CD8-positive, alpha-beta memory T cell (primary cell): ENCODE results near the gene GATA3. TPM values are rescaled to one million over a fixed set of nuclear protein-coding genes. Genes with fewer than 3 reads are reported as not detected.

Source experiments
- CTCF ChIA-PET: fragments of 350-600 bp; sonication (Branson Sonifier 250); formaldehyde crosslinking; loops from one replicate; lab custom pipeline; 2021; ENCODE audit warnings: antibody characterized with exemption; lab: Charles Lee
- POLR2A ChIA-PET: fragments of 350-600 bp; sonication (Branson Sonifier 250); formaldehyde crosslinking; loops from one replicate; lab custom pipeline; 2021; ENCODE audit warnings: antibody characterized with exemption; lab: Charles Lee
- DNase-seq, 5 donors: peaks; one replicate each; pipeline versions ENCODE4 v3.0.0 to v3.0.0-alpha.2; 2020 to 2022; ENCODE audit warnings: mixed read lengths in 1 of 5
- H3K27ac ChIP-seq: one replicate; pipeline ENCODE4 v1.7.0; 2013; ENCODE audit warnings: low read depth, mild to moderate bottlenecking, low read length, moderate library complexity
- H3K27me3 ChIP-seq: 2 replicates; pipeline ENCODE4 v1.7.0; 2013; ENCODE audit warnings: low read length, mild to moderate bottlenecking; ENCODE audit not compliant: insufficient read depth, poor library complexity, severe bottlenecking
- H3K36me3 ChIP-seq: 2 replicates; pipeline ENCODE4 v1.7.0; 2013; ENCODE audit warnings: mild to moderate bottlenecking, low read length, moderate library complexity; ENCODE audit not compliant: insufficient read depth
- H3K4me1 ChIP-seq: 2 replicates; pipeline ENCODE4 v1.7.0; 2013; ENCODE audit warnings: mild to moderate bottlenecking, low read length, moderate library complexity; ENCODE audit not compliant: insufficient read depth
- H3K4me3 ChIP-seq: 2 replicates; pipeline ENCODE4 v1.7.0; 2013; ENCODE audit warnings: mild to moderate bottlenecking, low read length
- H3K9me3 ChIP-seq: 2 replicates; pipeline ENCODE4 v1.7.0; 2013; ENCODE audit warnings: mild to moderate bottlenecking, low read length
- H3K27ac Mint-ChIP-seq, 8 donors: one replicate each; pipeline ENCODE4 v1.8.0; 2020 to 2021; ENCODE audit warnings: mixed read lengths in 8 of 8, mild to moderate bottlenecking in 6 of 8, inconsistent platforms in 3 of 8, moderate library complexity in 3 of 8
- H3K27me3 Mint-ChIP-seq, 2 donors: one replicate each; pipeline ENCODE4 v1.8.0; 2020 to 2021; ENCODE audit warnings: mixed read lengths in 2 of 2, mild to moderate bottlenecking in 1 of 2, moderate library complexity in 1 of 2
- H3K36me3 Mint-ChIP-seq, 3 donors: one replicate each; pipeline ENCODE4 v1.8.0; 2020 to 2021; ENCODE audit warnings: mixed read lengths in 3 of 3, inconsistent platforms in 1 of 3, mild to moderate bottlenecking in 1 of 3
- H3K4me1 Mint-ChIP-seq, 3 donors: one replicate each; pipeline ENCODE4 v1.8.0; 2020 to 2021; ENCODE audit warnings: mixed read lengths in 3 of 3, inconsistent platforms in 1 of 3, mild to moderate bottlenecking in 1 of 3
- H3K4me3 Mint-ChIP-seq, 7 donors: one replicate each; pipeline ENCODE4 v1.8.0; 2020 to 2021; ENCODE audit warnings: mixed read lengths in 7 of 7, mild to moderate bottlenecking in 6 of 7, moderate library complexity in 4 of 7, inconsistent platforms in 2 of 7
- H3K9me3 Mint-ChIP-seq, 5 donors: one replicate each; pipeline ENCODE4 v1.8.0; 2020 to 2022; ENCODE audit warnings: mixed read lengths in 5 of 5, mild to moderate bottlenecking in 3 of 5, moderate library complexity in 2 of 5, inconsistent platforms in 1 of 5
- polyA plus RNA-seq: library from polyadenylated mRNA; unstranded; fragments of 300-500 nt; fragmentation: Illumina TruSeq; gene quantifications from one replicate; pipeline ENCODE4 v1.2.3, GENCODE V29; 2021
- total RNA-seq, 2 experiments: library from RNA; stranded (reverse); gene quantifications; one replicate each; pipeline ENCODE4 v1.2.3, GENCODE V29; 2021

Gene GATA3
- total and polyA plus RNA-seq, 3 experiments from 2014 or later, result 48.9 to 58.6 (median 53.3) TPM

DNA sequence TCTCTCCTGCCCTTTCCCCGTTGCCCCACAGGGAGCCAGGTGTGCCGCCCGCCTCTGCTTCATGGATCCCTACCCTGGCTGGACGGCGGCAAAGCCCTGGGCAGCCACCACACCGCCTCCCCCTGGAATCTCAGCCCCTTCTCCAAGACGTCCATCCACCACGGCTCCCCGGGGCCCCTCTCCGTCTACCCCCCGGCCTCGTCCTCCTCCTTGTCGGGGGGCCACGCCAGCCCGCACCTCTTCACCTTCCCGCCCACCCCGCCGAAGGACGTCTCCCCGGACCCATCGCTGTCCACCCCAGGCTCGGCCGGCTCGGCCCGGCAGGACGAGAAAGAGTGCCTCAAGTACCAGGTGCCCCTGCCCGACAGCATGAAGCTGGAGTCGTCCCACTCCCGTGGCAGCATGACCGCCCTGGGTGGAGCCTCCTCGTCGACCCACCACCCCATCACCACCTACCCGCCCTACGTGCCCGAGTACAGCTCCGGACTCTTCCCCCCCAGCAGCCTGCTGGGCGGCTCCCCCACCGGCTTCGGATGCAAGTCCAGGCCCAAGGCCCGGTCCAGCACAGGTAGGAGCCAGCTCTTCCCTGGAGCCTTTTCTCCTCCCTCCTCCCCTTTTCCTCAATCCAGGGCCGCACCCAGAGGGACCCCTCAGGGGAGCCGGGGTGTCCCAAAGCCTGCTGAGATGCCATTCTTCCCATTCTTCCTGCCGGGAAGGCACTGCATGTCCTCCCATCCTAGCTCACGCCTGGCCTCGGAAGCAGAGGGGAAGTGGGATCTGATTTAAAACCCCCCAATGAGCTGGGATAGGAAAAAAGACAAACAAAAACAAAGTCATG lies 4.0 kb downstream of the GATA3 start:
- H3K36me3 ChIP-seq, result peaks cover 11% of the 10 kb centered on the region
- no peaks in the 10 kb centered on the region for H3K27me3 ChIP-seq
- no peak overlapping the region for H3K27ac ChIP-seq
- Mint-ChIP-seq H3K27ac (peak overlapping the region; percentile 94 to 99 (median 96)), H3K9me3 (peaks cover 0 to 2% (median 0%) of the 10 kb centered on the region in 5 donors), H3K36me3 (peaks cover 14 to 81% (median 28%) of the 10 kb centered on the region in 3 donors), H3K27me3 (peaks cover 0 to 12% of the 10 kb centered on the region in 2 donors), H3K4me3 (peak overlapping the region; percentile 93 to 99 (median 97)), H3K4me1 (peaks cover 63 to 74% (median 66%) of the 10 kb centered on the region in 3 donors)
- ChIA-PET POLR2A (interaction anchor here (4.6 kb wide), 1 partner anchor 273 kb away, joined by 25 read pairs; no protein-coding TSS in a partner anchor), CTCF (interaction anchor here (1.3 to 3.1 kb wide), 3 partner anchors 273 to 417 kb away, joined by 4 to 14 read pairs (median 14); no protein-coding TSS in a partner anchor)
- no peaks in the 10 kb centered on the region for H3K9me3 ChIP-seq
- peak in 1 of 5 donors; percentile 2 for DNase-seq
- peak overlapping the region; percentile 57 for H3K4me3 ChIP-seq
- H3K4me1 ChIP-seq, result peaks cover 63% of the 10 kb centered on the region

- Histone ChIP-seq H3K27ac (peak overlapping the region; percentile 58), H3K4me3 (peak overlapping the region; percentile 57), H3K27me3 (no peaks in the 10 kb centered on the region), H3K9me3 (no peaks in the 10 kb centered on the region), H3K4me1 (peaks cover 70% of the 10 kb centered on the region), H3K36me3 (peaks cover 19% of the 10 kb centered on the region)
- Mint-ChIP-seq H3K27me3 (peaks cover 0 to 12% of the 10 kb centered on the region in 2 donors), H3K36me3 (peaks cover 18 to 86% (median 31%) of the 10 kb centered on the region in 3 donors), H3K4me3 (peak overlapping the region; percentile 90 to 99 (median 94)), H3K4me1 (peaks cover 65 to 77% (median 69%) of the 10 kb centered on the region in 3 donors), H3K27ac (peak overlapping the region; percentile 94 to 97 (median 95)), H3K9me3 (peaks cover 0 to 2% (median 0%) of the 10 kb centered on the region in 5 donors)
- ChIA-PET CTCF (interaction anchor here (0.8 to 3.1 kb wide), 8 partner anchors 15 to 416 kb away, joined by 3 to 14 read pairs (median 4); no protein-coding TSS in a partner anchor), POLR2A (interaction anchor here (0.6 to 4.6 kb wide), 4 partner anchors 10 to 273 kb away, joined by 3 to 25 read pairs (median 6); no protein-coding TSS in a partner anchor)
- DNase-seq, result peak in 1 of 5 donors; percentile 41
Observed at GRCh38 chr10:8059191-8059936, 4.9 kb downstream of the GATA3 start.

GRCh38 chr10:8060010-8060703 lies 5.7 kb downstream of the GATA3 start:
- H3K27ac ChIP-seq, result peak overlapping the region; percentile 58
- peaks cover 25% of the 10 kb centered on the region for H3K36me3 ChIP-seq
- peak overlapping the region; percentile 57 for H3K4me3 ChIP-seq
- Mint-ChIP-seq H3K4me1 (peaks cover 69 to 83% (median 75%) of the 10 kb centered on the region in 3 donors), H3K9me3 (no peaks in the 10 kb centered on the region), H3K36me3 (peaks cover 21 to 88% (median 36%) of the 10 kb centered on the region in 3 donors), H3K27ac (peak overlapping the region; percentile 94 to 97 (median 95)), H3K4me3 (peak overlapping the region; percentile 90 to 99 (median 94)), H3K27me3 (peaks cover 0 to 8% of the 10 kb centered on the region in 2 donors)
- no peaks in the 10 kb centered on the region for H3K9me3 ChIP-seq
- CTCF ChIA-PET, result interaction anchor here (0.8 to 3.1 kb wide), 9 partner anchors 15 to 415 kb away, joined by 3 to 14 read pairs (median 4); no protein-coding TSS in a partner anchor
- peaks cover 77% of the 10 kb centered on the region for H3K4me1 ChIP-seq
- peak in 4 of 5 donors; percentile 41 to 73 (median 67) for DNase-seq
- POLR2A ChIA-PET, result interaction anchor here (0.6 to 4.6 kb wide), 9 partner anchors 9 to 1036 kb away, joined by 3 to 25 read pairs (median 4); no protein-coding TSS in a partner anchor
- H3K27me3 ChIP-seq, result no peaks in the 10 kb centered on the region

DNA sequence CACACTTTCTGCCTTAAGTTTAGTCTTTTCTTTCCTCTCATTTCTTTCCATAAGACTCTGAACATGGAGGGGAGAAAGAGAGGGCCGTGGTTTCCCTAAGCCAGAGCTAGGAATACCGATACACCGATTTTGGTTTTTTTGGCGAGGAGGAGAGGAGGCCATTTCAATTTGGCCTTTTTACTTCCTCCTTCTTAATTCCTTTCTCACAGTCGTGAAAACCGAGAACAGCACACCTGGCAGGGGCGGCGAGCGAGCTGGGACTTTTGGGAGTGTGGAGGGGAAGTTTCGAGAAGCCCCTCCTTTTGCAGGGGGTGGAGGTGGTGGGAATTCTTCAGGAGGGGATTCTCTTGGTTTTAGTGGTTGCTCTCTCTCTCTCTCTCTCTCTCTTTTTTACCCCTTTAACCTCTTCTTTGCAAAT lies 6.2 kb downstream of the GATA3 start:
- Histone ChIP-seq H3K27ac (peak overlapping the region; percentile 58), H3K36me3 (peaks cover 25% of the 10 kb centered on the region), H3K4me3 (peak overlapping the region; percentile 57), H3K27me3 (no peaks in the 10 kb centered on the region), H3K9me3 (no peaks in the 10 kb centered on the region), H3K4me1 (peaks cover 83% of the 10 kb centered on the region)
- Mint-ChIP-seq H3K36me3 (peaks cover 24 to 88% (median 37%) of the 10 kb centered on the region in 3 donors), H3K4me1 (peaks cover 74 to 88% (median 80%) of the 10 kb centered on the region in 3 donors), H3K9me3 (no peaks in the 10 kb centered on the region), H3K27me3 (peaks cover 0 to 8% of the 10 kb centered on the region in 2 donors), H3K4me3 (peak overlapping the region; percentile 90 to 99 (median 94)), H3K27ac (peak overlapping the region; percentile 94 to 97 (median 95))
- no peak for DNase-seq
- ChIA-PET POLR2A (interaction anchor here (0.6 to 4.6 kb wide), 12 partner anchors 8 to 1035 kb away, joined by 3 to 25 read pairs (median 4); no protein-coding TSS in a partner anchor), CTCF (interaction anchor here (1.0 to 3.1 kb wide), 11 partner anchors 8 to 412 kb away, joined by 3 to 14 read pairs (median 4); no protein-coding TSS in a partner anchor)

DNA sequence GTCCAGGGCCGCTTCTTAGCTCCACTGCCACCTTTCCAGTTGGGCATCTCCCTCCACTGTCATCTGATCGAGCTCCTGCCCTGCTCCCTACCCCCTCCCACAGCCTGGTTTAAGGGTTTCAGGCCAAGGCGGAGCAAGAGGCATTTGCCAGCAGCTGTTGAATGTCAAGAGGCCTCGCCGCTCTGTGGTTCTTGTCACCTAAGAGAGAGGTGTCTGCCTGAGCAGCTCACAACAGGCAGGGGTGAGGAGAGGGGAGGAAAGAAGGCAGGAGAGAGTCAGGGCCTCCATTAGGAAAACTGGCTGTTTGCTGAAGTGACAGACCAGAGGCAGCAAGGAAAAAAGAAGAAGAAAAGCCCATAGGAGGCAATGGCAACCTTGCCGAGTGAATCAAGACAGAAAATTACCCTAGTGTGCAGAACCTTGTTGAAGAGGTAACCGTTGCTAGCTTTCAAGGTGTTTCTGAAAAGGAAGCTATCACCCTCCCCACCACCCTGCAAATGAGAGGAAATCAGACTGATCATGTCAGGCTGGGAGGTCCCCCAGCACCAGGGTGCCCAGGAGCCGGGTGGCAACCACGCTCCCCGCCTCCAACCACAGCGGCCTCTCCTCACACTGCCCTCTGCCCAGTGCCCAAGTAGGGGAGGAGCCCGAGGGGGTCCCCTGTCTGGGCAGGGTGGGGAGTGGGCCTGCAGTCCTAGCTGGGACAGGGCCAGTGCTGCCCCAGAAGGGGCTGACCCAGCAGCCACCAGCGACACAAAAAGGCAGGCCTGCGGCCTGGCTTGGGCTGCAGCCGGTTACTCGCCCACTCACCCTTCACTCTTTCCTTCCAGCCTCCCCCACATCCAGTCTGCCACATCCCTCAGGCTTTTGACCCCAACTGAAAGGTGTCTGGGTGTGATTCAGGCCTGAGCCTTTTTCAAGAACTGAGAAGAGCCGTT lies 7.1 kb downstream of the GATA3 start:
- peak overlapping the region; percentile 57 for H3K4me3 ChIP-seq
- H3K4me3 Mint-ChIP-seq, result peak overlapping the region; percentile 90 to 99 (median 94)
- H3K4me1 ChIP-seq, result peaks cover 91% of the 10 kb centered on the region
- peak overlapping the region; percentile 94 to 97 (median 95) for H3K27ac Mint-ChIP-seq
- CTCF ChIA-PET, result interaction anchor here (0.6 to 3.1 kb wide), 10 partner anchors 9 to 411 kb away, joined by 3 to 14 read pairs (median 4); no protein-coding TSS in a partner anchor
- H3K36me3 Mint-ChIP-seq, result peaks cover 30 to 94% (median 41%) of the 10 kb centered on the region in 3 donors
- no peaks in the 10 kb centered on the region for H3K27me3 ChIP-seq
- H3K4me1 Mint-ChIP-seq, result peaks cover 82 to 96% (median 88%) of the 10 kb centered on the region in 3 donors
- peaks cover 0 to 5% of the 10 kb centered on the region in 2 donors for H3K27me3 Mint-ChIP-seq
- H3K27ac ChIP-seq, result peak overlapping the region; percentile 58
- peaks cover 32% of the 10 kb centered on the region for H3K36me3 ChIP-seq
- H3K9me3 Mint-ChIP-seq, result no peaks in the 10 kb centered on the region
- H3K9me3 ChIP-seq, result no peaks in the 10 kb centered on the region
- POLR2A ChIA-PET, result interaction anchor here (0.7 to 4.6 kb wide), 8 partner anchors 9 to 355 kb away, joined by 3 to 25 read pairs (median 4); no protein-coding TSS in a partner anchor
- peak; percentile 48 to 80 (median 67) for DNase-seq

DNA sequence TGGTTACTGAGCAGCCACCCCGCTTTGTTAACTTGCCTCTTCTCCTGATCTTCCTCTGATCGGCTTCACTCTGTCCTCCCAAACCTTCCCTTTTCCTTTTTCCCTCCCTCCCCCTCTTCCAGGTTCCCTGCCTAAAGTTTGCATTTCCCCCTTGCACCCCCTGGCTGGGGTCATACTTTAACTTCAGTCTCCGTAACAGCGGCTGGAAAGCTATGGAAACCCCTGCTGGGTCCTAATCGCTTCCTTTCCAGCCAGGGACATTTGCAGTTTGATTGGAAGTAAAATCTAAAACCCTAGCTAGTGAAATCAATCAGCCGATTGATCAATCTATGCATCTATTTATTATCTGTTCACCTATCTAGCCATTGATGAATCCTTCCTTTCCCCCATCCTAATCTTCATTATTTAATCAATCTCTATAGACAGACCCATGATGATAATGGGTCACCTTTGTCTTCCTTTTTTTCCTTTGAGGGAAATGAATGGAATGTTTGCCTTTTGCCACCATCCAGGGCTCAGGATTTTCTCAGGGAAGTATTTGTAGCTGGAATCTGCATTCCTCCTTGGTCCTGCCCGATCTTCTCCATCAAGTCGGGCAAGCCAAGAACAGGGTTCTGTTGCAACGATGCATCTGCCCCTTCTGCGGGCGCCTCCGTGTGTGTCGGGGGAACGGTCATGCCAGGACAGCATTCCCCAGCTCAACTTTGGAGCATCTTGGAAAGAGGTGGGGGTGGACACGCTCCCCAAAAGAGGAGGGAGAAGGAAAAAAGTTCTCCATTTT lies 8.8 kb downstream of the GATA3 start:
- Mint-ChIP-seq H3K36me3 (peaks cover 38 to 93% (median 39%) of the 10 kb centered on the region in 3 donors), H3K27ac (peak overlapping the region; percentile 75 to 97 (median 94)), H3K4me3 (peak overlapping the region; percentile 2 to 99 (median 93)), H3K27me3 (peaks cover 0 to 3% of the 10 kb centered on the region in 2 donors), H3K9me3 (no peaks in the 10 kb centered on the region), H3K4me1 (peaks cover 84 to 97% (median 93%) of the 10 kb centered on the region in 3 donors)
- no peaks in the 10 kb centered on the region for H3K27me3 ChIP-seq
- ChIA-PET CTCF (interaction anchor here (1.1 kb wide), 1 partner anchor 409 kb away, joined by 5 read pairs; no protein-coding TSS in a partner anchor), POLR2A (no interaction called here)
- no peaks in the 10 kb centered on the region for H3K9me3 ChIP-seq
- H3K4me3 ChIP-seq, result no peak overlapping the region
- peaks cover 42% of the 10 kb centered on the region for H3K36me3 ChIP-seq
- no peak overlapping the region for H3K27ac ChIP-seq
- peaks cover 85% of the 10 kb centered on the region for H3K4me1 ChIP-seq
- DNase-seq, result no peak
